SKM-1 treated with dmso at 0.1 percent for 144 hours (cell line): ENCODE results near the gene NSMF.
"Not testable (repeated sequence)": the region's sequence is repeated elsewhere in the genome, so short reads cannot be mapped to it uniquely, and the experiment has no call there.

Source experiments
- DNase-seq: peaks from one replicate; lab custom pipeline; 2025; ENCODE audit not compliant: unreplicated experiment; lab: John Stamatoyannopoulos, UW

The NSMF gene

DNA sequence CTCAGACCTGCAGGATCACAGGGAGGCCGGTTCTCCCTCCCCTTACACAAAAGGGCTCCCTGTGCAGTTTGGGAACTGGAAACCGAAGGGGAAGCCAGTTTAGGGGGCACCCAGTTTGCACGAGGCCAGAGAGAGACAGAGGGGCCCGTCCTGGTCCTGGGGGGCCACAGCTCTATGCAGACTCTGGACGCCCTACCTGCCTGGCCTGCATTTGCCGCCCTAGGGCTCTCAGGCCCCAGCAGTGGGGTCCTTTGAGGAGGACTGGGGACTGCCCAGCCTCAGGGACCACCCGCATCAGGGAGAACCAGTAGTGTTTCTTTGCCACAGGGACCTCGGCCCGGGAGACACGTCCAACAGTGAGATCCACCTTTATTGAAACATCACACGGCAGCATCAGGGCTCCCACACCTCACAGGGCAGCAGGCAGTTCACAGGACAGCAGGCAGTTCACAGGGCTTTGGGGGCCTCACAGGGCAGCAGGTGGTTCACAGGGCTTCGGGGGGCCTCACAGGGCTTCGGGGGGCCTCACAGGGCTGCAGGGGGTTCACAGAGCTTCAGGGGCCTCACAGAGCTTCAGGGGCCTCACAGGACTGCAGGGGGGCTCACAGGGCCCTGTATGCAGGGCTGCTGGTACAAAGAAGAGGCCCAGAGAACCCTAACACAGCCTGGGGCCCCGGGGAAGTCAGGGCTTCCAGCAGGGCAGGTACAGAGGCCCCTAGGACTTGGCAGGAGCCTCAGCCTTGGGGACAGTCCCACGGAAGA is 648 bp upstream of the NSMF start:
- no peak for DNase-seq

DNA sequence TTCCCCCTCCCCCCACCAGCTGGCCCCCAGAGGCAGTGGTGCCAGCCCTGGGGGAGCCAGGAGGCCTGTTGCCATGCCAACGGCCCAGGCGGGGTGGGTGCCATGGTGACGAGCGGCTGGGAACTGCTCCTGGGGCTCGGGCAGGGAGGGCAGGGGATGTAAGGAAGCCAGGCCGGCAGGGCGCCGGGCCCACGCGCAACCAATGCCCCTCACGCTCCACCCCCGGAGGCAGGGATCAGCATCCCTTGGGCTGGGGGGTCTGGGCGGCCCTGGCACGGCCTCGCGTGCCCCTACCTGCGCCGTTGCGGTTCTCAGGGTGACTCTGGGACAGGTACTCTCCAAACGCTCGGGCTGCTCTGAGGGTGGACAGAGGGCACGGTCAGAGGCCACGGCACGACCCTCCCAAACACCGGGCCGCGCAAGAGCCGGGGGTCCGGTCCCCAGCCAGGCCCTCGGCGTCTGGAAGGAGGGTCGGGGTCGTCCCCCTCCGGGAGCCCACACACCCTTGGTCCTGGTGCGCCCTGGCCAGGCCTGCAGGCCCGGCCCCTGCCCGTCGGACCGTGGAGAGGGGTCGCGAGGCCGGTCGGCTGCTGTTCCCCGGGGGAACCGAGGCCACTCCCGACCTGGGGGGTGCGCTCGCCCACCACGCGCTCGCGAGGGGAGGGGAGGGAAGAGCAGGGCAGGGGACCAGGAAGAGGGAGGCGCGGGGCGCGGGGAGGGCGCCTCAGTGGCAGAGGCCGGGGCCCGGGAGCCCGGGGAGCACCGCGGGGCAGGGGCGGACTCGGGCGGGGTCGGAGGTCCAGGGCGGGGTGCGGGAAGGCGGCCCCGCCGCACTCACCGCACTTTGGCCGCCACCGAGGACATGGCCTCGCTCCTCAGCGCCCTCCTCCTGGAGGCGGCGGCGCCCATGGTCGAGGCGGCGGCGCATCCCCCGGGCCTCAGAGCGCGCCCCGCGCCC is 661 bp downstream of the NSMF start:
- DNase-seq, result no peak

GRCh38 chr9:137457406-137458193 is 1.5 kb downstream of the NSMF start:
- DNase-seq, result no peak

DNA sequence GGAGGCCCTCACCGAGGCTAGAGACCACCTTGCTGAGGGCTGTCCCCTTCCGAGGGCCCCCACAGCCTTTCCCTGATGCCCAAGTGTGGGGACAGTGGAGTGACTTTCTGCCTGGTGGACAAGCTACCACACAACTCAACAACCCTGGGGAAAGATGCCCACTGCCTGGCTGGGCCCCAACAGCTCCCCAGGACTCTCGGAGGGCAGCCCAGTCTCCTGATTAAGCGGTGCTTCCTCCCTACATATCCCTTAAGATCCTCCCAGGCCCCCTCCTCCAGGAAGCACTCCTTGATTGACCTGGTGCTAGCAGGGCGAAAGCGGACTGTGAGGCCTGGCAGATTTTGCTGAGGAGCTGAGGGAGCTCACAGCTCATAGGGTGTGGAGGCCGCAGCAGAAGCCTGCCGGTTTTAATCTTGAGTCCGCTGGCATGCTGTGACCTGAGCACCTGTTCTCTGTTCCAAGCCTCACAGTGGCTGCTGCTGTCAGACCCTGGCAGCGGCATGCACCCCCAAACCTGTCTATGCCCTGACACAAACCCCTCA is 2.2 kb downstream of the NSMF start:
- no peak for DNase-seq

GRCh38 chr9:137456061-137456863 is 2.9 kb downstream of the NSMF start:
- DNase-seq, result no peak

GRCh38 chr9:137455359-137455991 is 3.7 kb downstream of the NSMF start:
- DNase-seq, result no peak

- no peak for DNase-seq
Observed at GRCh38 chr9:137454597-137455358, 4.4 kb downstream of the NSMF start.

GRCh38 chr9:137454145-137454596 is 5.0 kb downstream of the NSMF start:
- DNase-seq, result no peak

DNA sequence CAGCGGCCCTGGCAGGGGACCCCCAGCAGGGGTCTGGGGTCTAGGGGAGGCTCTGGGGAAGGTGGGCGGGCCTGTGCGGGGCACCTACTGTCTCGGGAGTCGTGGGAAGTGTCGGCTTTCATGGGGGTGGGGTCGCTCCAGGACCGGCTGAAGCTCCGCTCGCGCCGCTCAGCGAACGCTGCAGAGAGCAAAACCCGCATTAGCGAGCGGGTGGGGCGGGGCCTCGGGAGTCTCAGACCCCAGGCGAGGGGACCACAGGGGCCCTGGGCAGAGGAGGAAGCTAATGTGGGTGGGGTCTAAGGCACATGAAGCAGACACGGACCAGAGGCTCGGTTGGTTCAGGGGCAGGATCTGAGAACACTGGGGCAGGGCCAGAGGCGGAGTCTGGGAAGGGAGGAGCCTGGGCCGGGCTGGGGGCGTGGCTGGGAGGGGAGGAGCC is 5.5 kb downstream of the NSMF start:
- peak; percentile 47 for DNase-seq

GRCh38 chr9:137452761-137453642 is 6.1 kb downstream of the NSMF start:
- DNase-seq, result no peak

GRCh38 chr9:137452006-137452760 is 7.0 kb downstream of the NSMF start:
- peak; percentile 57 for DNase-seq

DNA sequence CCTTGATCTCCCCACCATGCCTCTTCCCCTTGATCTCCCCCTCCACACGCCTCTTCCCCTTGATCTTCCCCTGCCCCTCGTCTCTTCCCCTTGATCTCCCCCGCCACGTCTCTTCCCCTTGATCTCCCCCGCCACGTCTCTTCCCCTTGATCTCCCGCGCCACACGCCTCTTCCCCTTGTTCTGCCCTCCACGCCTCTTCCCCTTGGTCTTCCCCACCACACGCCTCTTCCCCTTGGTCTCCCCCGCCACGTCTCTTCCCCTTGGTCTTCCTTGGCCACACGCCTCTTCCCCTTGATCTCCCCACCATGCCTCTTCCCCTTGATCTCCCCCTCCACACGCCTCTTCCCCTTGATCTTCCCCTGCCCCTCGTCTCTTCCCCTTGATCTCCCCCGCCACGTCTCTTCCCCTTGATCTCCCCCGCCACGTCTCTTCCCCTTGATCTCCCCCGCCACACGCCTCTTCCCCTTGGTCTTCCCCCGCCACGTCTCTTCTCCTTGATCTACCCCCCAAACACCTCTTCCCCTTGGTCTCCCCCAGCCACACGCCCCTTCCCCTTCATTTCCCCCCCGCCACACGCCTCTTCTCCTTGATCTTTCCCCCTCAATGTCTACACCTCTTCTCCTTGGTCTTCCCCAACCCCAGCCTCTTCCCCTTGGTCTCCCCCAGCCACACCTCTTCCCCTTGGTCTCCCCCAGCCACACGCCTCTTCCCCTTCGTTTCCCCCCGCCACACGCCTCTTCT is 7.7 kb downstream of the NSMF start:
- not testable (repeated sequence) for DNase-seq

DNA sequence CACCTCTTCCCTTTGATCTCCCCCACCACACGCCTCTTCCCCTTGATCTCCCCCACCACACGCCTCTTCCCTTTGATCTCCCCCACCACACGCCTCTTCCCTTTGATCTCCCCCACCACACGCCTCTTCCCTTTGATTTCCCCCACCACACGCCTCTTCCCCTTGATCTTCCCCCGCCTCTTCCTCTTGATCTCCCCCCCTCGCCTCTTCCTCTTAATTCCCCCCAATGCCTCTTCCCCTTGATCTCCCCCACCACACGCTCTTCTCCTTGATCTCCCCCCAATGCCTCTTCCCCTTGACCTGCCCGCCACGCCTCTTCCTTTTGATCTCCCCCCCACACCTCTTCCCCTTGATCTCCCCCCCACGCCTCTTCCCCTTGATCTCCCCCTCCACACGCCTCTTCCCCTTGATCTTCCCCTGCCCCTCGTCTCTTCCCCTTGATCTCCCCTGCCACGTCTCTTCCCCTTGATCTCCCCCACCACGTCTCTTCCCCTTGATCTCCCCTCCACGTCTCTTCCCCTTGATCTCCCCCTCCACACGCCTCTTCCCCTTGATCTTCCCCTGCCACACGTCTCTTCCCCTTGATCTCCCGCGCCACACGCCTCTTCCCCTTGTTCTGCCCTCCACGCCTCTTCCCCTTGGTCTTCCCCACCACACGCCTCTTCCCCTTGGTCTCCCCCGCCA is 8.5 kb downstream of the NSMF start:
- DNase-seq, result peak; percentile 32

DNA sequence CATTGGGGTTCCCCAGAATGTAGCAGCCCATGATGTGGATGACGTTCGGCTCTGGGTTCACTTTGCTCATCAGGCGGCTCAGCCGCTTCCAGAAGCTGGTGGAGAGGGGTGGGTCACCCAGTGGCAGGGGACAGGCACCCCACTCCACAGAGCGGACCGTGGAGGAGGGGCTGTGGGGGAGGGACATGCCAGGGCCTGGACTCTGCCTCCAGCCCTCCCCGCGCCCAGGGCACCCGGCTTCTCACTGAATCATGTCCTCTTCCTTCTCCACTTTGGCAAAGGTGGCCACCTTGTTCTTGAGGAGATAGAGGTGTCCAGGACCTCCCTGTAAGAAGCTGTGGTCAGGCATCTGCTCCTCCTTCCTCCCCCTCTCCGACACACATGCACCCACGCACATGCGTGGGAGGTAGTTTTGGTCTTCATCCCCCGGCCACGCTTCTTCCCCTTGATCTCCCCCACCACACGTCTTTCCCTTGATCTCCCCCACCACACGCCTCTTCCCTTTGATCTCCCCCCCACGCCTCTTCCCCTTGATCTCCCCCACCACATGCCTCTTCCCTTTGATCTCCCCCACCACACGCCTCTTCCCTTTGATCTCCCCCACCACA is 9.1 kb downstream of the NSMF start:
- DNase-seq, result no peak

DNA sequence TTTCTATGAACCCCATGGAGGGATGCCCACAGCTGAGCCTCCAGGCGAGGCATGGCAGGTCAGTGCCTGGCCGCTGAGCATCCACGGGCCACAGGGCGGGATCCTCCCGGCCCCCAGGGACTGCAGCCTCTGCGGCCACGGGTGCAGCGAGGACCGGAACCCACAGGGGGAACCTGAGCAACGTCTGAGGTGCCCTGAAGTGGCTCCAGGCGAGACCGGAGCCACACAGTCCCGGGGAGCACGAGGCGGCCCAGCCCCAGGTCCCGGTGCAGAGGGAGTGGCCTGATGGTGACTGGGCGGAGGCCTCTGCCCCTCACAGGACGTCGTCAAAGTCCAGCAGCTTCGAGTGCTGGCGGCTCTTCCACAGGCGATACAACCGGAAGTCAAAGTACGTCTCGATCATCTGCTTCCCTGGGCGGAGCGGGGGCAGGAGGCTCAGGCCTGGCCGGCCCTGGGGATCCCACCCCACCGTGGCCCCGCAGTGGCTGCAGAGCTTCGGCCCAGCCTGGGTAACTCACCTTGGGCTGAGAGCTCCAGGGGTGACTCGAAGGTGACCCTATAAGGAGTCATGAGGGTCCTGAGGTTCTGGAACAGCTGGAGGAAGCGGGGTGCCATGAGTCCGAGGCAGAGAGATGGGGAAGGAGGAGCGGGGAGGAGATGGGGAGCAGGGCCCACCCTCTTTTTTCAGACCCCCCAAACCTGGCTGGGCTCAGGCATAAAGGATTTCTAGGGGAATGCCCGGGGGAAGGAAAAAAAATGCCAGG is 9.9 kb downstream of the NSMF start:
- no peak for DNase-seq
